WTC11 (cell line): Measurements from ENCODE around the gene IL36B.

Experiments used
- CTCF ChIP-seq: fragments of 200-600 bp; IDR thresholded peaks from 2 replicates; pipeline ENCODE4 v1.8.0; 2022; ENCODE audit warnings: antibody characterized with exemption
- FOXJ3 ChIP-seq: sonication (generic); formaldehyde crosslinking; IDR thresholded peaks from 2 replicates; pipeline ENCODE4 v1.9.0; 2021; ENCODE audit warnings: missing genetic modification reagents, mild to moderate bottlenecking, borderline replicate concordance
- NFYB ChIP-seq: sonication (generic); formaldehyde crosslinking; conservative IDR thresholded peaks from 2 replicates; pipeline ENCODE4 v1.8.0; 2022; ENCODE audit warnings: low read depth, missing genetic modification reagents
- USF1 ChIP-seq: sonication (generic); formaldehyde crosslinking; IDR thresholded peaks from 2 replicates; pipeline ENCODE4 v1.8.0; 2022; ENCODE audit warnings: mild to moderate bottlenecking, missing genetic modification reagents
- ZNF121 ChIP-seq: sonication (generic); formaldehyde crosslinking; IDR thresholded peaks from 2 replicates; pipeline ENCODE4 v1.8.0; 2023; ENCODE audit warnings: missing genetic modification reagents
- ZNF138 ChIP-seq: sonication (generic); formaldehyde crosslinking; conservative IDR thresholded peaks from 2 replicates; pipeline ENCODE4 v1.8.1; 2022; ENCODE audit warnings: mild to moderate bottlenecking, moderate library complexity, missing genetic modification reagents
- ZNF263 ChIP-seq: sonication (generic); formaldehyde crosslinking; IDR thresholded peaks from 2 replicates; pipeline ENCODE4 v1.8.1; 2022; ENCODE audit warnings: low read depth, mild to moderate bottlenecking, moderate library complexity, missing genetic modification reagents
- ZNF416 ChIP-seq: fragments of 250-450 bp; sonication (Bioruptor Pico); IDR thresholded peaks from 2 replicates; pipeline ENCODE4 v1.9.0; 2021; ENCODE audit warnings: mild to moderate bottlenecking, inconsistent platforms

GRCh38 chr2:113091231-113091896, 38.7 kb upstream of the IL36B start:
- TF ChIP-seq NFYB (no peak), CTCF (no peak), ZNF138 (CRISPR knock-in tag) (no peak), FOXJ3 (CRISPR knock-in tag) (no peak), ZNF263 (CRISPR knock-in tag) (no peak), ZNF121 (no peak), ZNF416 (CRISPR knock-in tag) (no peak), USF1 (no peak)
